Superior temporal gyrus (tissue), 1 donor: ENCODE results near the gene TTLL7.
A peak's percentile ranks its signal among the peaks of the same experiment; 100 is the strongest.
"Not testable (repeated sequence)": the region's sequence is repeated elsewhere in the genome, so short reads cannot be mapped to it uniquely, and the experiment has no call there.

Source experiments
- DNase-seq: peaks from one replicate; pipeline ENCODE4 v3.0.0-alpha.2; 2016; ENCODE audit errors: extremely low spot score

The TTLL7 gene

DNA sequence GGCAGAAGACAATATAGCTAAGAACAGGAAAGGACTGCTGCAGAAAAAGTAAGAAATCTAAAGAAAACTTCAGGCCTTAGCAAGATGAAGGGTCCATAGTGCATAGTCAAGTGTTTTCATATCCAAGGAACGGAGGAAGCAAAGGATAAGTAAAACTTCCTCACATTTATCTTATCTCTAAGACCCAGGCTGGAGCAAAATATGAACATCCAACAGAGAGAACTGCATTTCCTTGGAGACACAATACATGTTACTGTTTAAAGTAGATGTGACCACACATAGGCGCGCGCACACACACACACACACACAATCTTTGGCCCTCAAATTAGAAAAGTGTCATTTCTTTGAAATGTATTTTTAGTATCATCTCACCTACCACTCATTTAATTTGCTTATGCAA, 66.7 kb downstream of the TTLL7 start:
- no peak for DNase-seq

DNA sequence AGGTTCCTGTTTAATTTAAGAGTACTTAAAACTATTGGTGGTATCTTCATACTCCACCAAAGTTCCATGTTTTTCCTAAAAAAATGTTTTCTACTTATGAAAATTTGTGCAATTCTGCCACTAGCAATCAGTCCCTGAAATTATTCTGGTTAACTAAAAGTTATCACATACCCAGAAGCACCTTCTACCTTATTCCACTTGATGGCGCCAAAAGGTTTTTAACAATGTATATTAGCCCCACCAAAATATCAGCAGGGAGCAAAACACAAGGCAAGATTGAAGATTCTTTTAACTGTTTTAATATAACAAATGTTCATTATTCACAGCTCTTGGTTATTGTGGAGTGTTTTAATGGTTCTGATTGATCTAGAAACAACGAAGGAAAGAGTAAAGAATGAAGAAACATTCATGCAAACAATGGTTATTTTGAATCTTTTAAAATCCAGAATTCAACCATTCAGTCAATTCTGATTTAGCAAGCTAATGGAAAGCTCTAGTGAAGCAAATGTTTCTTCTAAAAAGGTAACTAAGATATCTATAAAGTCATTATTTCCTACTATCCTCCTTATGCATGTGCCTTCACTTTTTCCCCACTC, 67.2 kb downstream of the TTLL7 start:
- peak; percentile 91 for DNase-seq

DNA sequence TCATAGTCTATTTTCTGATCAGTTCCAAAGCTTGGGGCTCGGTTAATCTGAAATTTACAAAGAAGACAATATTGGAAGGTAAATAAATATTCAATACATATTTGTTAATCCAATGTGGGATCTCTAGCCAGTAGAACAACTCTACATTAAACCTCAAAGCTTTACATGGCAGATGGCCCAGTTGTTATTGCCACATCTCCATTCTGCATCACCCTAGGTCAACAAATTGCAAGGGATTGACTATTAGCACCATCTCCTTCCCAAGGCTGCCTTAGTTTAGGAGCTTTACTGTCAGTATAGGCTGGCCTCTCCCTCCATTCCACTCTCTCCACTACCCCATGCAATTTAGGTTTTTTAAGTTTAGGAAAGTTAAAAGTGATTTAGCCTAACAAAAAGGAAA, 69.7 kb downstream of the TTLL7 start:
- no peak for DNase-seq

DNA sequence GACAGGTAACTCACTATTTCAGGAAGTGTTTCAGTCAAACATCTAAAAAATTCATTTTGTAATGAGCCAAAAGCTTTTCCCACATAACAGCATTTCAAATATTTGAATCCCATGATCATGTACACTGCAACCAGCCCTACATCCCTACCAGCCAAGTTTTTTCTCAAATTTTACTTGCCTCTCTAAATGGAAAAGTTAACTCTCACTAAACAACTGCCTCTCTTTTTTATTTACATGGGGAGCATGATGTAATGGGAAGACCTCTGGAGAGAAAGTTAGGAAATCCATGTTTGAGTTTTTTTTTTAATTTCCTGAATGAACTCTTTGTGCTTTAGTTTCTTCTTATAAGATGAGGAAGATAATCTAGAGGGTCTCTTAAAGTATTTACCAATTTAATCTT, 70.5 kb downstream of the TTLL7 start:
- no peak for DNase-seq

DNA sequence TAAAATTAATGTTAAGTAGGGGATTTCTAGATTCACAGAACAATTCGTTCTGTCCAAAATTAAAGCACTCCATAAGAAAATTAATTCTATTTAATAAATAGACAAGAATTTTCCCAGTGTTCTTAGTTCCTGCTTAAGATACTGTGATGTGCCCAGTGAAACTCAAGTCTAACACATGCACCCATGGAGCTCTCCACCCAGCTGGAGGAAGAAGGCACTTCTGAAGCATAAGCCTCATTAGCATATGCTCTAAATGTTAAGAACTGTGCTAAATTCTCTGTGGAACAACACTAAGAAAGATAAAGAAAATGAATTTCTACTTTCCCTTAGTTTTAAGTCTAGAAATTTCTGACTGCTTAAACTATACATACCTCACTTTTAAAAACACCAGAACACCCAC, 71.2 kb downstream of the TTLL7 start:
- no peak for DNase-seq

DNA sequence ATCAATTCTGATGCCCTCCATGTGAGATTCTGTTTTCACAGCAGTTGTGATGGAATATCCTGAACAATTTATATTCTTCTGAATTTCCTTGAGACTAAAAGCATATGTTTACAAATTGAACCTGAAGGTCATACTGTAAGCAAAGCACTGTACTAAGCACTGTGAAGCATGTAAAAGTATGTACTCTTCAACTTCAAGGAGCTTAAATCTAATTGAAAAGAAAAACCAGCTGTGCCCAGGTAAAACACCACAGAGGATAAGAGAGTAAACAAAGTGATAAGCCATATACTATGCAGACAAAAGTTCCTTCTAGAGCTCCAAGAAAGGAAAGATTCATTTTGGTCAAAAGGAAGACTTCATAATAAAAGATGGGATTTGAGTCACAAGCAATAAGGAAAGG, 71.9 kb downstream of the TTLL7 start:
- DNase-seq = no peak

DNA sequence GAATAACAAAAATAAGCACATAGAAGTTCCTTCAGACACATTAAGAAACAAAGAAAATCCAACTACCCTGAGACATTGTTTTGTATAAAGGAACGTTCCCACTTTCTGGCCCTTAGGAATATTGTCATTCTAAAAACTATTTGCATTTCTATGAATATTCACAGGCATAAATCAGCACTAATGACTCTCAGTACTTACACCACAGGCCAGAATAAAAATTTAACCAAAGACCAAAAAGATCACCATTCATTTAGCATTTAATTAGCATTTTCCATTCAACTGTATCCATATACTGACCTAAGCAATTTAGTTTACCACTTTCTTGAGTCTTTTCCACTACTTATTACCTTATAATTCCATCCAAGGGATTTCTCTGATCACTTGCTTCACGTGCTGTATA, 75.4 kb downstream of the TTLL7 start:
- DNase-seq = no peak

DNA sequence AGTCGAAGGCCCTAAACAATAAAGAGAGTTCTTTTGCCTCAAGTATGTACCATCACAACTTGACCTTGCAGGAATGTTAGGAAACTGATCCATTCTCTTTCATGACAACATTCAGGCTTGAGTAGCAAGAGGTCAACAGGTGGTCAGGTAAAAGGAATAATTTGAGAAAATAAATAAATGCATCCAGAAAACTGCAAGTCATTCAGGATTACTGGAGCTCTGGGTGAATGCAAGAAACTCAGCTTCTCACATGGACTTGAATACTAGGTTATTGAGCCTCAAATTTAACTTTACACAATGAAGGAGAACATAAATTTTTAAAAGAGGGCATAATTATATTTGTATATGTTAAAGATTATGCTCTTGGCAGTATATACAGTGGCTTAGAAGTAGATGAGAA, 76.5 kb downstream of the TTLL7 start:
- DNase-seq = no peak

DNA sequence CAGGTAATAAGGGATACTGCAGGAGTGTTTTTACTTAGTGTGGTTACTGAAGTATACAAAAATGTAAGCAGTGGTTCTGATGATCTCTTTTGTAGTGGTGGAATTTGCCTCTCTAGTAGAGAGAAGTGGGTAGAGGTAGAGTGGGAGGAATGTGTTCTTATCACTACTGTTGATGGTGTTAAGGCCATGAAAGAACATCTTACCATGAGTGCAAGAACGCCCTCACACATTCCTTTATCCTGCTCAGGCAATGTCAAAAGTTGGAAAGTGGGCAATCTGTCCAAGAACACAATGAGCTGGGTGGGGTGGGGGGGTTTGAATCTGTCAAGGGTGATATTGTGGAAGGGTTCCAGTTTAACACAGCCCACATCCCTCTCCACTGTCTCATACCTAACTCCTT, 78.6 kb downstream of the TTLL7 start:
- no peak for DNase-seq

DNA sequence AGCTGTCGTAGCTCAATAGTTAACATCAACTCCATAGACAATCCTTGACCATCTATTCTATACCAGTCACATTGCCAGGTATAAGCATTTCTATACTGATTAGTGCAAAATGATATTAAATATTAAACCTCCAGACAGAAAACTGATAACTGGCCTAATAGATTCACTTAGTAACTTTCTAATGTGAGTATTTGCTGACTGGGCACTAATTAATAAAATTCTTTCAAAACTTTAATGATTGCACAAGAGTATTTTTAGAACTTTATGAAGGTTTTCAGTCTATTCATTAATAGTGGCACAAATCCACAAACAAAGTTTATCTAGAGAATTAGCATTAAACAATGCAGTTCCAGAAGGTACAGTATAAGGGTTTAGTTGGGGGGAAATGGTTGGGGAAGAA, 79.1 kb downstream of the TTLL7 start:
- DNase-seq = no peak

DNA sequence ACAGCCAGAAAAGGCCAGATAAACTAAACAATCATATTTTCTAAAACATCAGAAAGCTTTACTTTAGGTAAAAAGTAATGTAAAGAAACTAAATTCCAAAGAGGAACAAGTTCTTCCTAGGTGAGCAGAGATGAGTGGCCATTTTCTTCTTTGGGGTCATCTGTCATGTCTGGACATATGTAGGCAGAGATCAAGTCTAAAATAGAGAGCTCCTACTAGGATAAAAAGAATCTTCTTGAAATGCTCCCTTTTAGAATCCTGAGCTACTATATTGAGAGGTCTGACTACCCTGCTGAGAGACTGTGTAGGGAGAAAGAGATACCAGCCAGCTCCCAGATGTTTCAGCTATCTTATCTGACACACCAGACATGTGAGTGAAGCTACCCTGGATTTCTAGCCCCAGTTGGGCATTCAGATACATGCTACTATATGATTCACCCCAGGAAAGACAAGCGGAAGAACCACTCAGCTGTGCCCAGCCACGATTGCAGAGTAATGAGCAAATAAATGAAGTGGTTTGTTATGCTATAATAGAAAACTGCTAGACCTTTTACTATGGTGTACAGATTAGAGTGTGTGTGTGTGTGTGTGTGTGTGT, 80.1 kb downstream of the TTLL7 start:
- no peak for DNase-seq

DNA sequence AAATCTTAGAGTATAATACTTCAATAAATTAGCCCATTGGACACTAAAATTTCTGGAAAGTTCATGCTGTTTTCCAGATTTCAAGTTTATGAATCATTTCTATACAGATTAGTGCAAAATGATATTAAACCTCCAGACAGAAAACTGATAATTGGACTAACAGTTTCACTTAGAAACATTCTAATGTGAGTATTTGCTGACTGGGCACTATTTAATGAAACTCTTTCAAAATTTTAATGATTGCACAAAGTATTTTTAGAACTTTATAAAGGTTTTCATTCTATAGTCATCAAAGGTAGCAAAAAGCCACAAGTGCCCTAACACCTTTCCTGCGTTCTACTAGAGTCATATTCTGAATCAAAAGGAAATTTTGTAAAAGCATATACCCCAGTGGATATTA, 81.0 kb downstream of the TTLL7 start:
- no peak for DNase-seq

DNA sequence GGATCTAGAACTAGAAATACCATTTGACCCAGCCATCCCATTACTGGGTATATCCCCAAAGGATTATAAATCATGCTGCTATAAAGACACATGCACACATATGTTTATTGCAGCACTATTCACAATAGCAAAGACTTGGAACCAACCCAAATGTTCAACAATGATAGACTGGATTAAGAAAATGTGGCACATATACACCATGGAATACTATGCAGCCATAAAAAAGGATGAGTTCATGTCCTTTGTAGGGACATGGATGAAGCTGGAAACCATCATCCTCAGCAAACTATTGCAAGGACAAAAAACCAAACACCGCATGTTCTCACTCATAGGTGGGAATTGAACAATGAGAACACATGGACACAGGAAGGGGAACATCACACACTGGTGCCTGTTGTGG, 82.8 kb downstream of the TTLL7 start:
- DNase-seq = not testable (repeated sequence)

DNA sequence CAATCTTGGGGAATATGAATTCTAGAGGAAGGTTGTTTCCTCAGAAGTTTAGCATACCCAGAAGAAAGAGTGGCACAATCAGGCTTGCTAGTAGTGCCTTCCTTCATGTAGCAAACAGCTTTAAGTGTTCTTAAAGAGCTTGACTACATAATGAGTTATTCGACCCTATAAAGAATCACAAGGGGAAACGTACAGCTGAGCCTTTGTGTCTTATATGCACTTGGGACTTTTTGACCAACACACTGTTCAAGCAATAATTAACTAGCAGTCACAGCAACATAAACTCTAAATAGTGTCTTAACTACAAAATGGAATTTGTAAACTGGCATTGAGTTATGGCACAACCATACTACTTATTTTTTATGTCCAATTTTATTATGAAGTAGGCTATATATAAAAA, 86.1 kb downstream of the TTLL7 start:
- no peak for DNase-seq

DNA sequence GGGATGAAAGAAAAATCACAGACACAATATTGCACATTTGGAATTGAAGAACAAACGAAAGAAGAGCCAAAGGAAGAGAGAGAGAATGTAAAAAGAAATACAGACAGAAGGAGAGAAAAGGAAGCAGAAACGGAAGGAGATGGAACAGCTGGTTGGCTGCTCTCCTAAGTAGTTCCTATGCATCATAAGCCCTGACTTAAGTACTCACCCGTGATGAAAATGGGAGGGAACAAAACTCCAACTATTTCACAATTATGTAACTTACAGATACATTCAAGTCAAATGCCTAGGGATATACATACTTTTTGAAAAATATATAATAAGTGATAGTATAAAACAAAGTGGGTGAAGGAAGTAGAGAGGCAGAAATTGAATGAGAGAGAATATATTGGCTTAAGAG, 88.5 kb downstream of the TTLL7 start:
- no peak for DNase-seq

DNA sequence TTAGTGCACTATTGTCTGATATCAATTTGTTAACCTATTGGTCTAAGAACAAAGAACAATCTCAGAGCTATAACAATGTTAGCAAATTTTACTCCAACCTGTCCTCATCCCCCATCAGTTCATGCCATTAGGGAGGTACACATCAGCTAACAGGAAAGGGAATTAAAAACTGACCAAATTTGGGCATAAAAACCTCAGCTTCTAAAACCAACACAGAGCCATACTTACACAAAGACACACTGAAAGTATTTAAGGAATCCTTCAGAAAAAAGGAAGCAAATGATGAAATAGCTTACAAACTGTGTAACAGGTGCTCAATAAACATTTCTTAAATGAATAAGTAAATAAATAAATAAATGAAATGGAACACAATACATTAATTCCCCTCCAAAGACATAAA, 89.2 kb downstream of the TTLL7 start:
- no peak for DNase-seq

DNA sequence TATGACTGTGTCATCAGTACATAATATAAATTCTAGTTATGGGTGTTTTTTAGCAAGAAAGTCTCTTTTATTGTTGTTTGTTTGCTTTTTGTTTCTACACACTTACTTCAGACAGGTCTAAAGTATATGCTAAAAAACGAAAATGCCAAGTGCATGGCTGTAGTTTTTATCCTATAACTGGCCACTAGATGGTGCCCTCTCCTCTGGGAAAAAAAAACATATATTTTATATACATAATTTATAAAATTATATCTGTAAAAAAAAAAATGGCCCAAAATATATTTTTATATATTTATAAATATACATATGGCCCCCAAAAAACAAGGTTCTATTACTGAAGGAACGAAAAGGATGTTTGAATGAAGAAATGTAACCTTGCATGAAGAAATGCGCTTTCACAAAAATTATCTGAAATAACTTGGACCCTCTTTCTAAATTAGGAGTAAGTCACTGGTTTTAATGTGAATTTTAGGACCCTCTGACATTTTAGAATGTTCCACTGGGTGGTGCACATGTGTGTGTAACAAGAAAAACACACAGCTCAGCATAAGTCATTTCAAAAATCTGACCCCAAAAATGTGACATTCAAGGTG, 93.5 kb downstream of the TTLL7 start:
- DNase-seq = peak; percentile 72

DNA sequence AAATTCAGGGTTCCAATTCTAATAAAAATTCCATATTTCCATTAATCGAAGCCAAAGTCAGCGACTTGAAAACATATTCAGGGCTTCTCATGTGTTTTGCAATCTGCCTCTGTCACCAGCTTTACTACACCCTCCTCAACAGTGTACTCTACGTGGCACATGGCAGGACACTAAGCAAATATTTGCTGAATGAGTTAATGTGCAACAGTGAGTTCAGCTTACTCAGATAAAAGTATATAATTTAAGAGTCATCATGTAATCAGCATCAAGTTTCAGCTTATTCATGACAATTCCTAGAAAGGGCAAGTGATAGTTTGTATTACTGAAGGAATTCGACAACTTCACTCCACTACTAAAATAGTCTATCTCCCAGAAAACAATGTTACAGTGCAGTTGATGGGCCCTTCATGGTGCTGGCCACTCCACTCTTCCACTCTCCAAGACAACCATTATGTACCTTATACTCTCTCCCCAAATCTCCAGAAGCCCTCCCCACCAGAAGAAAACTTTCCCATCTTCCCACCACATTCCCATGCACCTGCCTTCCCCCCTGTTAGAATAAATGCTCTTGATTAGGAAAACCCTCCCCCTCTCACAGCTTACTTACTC, 97.3 kb downstream of the TTLL7 start:
- DNase-seq = no peak

DNA sequence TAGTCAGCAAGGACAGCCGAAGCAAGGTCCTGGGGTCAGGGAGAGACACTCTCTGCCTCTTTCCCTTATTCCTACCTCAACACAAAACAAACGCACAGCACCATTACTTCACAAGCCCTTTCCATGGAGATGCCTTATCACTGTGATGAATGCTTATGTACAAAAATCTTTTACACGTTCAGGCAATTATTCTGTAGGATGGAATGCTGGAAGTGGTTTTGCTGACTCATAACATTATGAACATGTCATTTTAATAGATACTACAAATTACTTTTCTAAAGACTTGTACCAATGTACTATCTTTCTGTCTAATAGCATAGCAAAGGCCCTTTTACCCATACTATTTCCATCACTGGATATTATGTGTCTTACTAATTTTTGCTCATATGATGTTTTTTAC, 98.4 kb downstream of the TTLL7 start:
- DNase-seq = no peak

DNA sequence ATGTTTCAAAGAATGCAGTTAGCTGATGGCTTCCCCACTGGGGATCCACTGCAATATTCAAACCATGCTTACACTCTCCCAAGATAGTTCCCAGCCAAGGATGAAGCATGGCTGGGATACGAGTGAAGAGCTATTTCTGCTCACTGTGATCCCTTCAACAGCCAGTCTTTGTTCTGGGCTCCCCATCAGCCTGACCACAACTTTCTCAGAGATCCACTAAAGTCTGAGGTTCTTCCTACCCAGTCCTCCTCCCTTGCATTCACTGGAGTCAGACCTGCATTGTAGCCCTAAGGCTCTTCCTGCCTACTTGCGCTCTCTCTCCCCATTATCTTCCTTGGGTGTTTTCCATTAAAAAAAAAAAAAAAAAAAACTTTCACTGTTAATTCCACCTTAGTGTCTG, 101.4 kb downstream of the TTLL7 start:
- DNase-seq = no peak

DNA sequence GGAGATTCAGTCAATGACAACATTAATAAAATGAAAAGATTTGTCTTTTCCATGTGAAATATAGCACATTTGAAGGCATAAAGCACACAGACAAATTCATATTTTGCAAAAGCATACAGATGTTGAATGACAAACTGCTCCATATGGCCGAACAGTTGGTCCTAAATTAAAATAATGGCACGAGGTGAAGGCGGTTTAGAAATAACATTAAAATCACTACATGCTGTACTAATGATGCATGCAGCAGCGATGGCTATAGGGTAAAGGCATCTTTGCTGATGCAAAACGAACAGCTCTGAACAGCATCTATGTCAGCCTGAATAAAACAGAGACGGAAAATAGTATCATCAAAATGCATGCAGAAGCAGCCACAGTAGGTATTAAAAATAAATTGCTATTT, 102.6 kb downstream of the TTLL7 start:
- no peak for DNase-seq

DNA sequence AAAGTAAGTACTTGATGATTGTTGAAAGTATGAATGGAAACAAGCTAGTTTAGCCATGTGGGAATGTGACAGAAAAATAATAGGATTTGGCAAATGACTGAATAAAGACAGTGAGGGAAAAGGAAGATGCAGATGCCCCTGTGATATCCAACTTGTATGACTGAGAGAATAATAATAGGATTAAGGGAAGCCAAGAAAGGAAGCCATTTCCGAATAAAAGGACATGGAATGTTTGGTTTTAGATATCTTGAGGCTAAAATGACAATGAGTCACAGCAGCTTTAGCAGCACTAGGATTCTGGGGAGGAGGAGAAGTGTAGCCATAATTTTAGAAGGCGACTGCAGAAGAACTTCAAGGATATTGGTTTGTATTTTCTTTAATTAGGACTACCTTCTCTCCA, 109.2 kb downstream of the TTLL7 start:
- DNase-seq = no peak

DNA sequence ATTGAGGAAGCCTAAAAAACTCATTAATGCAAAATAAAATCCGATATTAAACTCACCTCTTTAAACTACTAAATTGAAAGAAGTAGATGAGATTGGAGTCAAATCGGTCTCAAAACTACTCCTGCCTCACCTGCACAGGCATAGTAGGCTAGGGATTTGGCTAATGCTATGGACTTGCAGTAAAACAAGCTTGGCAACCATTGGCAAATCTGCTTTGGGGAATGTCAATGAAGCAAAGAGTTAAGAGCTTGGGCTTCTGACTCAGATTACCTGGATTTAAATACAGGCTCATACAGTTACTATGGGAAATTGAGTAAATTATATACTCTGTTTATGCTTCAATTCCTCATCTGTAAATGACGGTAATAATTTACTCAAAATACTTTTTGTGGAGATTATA, 111.4 kb downstream of the TTLL7 start:
- no peak for DNase-seq
